HG02870 (cell line): ENCODE measurements around the gene OR51A7.
"Not testable (repeated sequence)": the region's sequence is repeated elsewhere in the genome, so short reads cannot be mapped to it uniquely, and the experiment has no call there.

Experiments
- ATAC-seq: cut with Tn5 transposase; IDR thresholded peaks from one replicate; pipeline ENCODE4 v1.9.1; 2021; ENCODE audit warnings: mild to moderate bottlenecking, moderate library complexity; ENCODE audit not compliant: unreplicated experiment

The OR51A7 gene, protein sequence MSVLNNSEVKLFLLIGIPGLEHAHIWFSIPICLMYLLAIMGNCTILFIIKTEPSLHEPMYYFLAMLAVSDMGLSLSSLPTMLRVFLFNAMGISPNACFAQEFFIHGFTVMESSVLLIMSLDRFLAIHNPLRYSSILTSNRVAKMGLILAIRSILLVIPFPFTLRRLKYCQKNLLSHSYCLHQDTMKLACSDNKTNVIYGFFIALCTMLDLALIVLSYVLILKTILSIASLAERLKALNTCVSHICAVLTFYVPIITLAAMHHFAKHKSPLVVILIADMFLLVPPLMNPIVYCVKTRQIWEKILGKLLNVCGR

DNA sequence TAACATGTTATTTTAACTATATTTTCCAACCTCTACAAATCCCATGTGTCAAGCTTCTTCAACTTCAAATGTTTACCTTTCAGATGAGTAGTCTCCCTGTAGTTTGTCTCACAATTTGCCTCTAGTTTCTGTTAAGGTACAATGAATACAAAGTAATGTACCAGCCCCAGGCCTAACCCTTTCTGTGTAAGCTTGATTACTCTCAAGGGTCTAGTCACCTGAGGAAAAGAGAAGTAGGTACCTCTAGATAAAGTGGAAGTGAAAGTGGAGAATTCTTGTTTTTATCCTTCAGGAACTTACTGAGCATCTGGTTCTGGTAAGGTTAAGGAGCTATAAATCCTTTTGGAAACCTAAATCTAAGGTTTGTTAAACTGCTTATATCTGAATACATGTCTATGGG, at the start of gene OR51A7:
OR51A7 (plus strand) TSS at position 300 of the 400 bp plus-strand sequence. CDS start 3,587 bp downstream, outside the sequence.
- ATAC-seq: no peak

DNA sequence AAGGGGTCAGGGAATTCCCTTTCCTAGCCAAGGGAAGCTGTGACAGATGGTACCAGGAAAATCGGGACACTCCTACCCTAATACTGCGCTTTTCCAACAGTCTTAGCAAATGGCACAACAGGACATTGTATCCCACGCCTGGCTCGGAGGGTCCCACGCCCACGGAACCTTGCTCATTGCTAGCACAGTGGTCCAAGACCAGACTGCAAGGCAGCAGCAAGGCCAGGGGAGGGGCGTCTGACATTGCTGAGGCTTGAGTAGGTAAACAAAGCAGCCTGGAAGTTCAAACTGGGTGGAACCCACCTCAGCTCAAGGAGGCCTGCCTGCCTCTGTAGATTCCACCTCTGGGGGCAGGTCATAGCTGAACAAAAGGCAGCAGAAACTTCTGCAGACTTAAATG, 49.3 kb upstream of the OR51A7 start:
- not testable (repeated sequence) for ATAC-seq

DNA sequence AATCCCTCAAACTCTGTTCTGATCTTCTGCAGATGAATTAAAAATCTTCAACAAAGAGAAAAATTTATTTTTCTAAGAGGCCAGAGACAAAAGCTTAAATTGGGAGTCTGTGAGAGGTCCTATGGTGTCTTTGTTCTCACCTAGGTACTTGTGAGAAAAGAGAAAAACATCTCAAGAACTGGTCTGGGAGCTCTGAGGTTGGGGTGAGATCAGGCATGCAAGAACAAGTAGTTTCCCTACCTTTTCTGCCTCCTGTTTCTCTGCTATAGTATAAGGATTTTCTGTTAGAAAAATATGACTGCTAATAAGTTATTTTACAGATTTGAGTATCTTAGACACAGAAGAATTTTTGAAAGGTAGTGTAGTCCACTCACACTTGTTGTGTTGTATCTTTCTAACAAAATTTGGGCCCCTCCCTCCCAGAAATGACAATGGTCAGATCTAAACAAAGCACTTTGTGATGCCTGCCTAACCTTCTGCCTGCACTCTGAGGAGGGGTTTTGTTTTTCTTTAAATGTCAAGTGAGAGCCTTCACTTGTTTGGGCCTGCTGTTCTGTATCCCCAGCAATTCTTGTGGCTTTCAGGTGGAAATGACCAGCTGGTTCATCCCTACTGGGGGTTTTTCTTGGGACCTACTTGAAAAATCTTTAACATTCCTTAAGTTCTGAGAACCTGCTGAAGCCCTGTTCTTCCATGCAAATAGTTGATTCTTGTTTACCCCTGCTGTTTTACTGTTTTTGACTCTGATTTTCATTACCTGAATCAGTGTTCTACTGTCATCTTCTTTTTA, 40.9 kb upstream of the OR51A7 start:
- no peak for ATAC-seq

DNA sequence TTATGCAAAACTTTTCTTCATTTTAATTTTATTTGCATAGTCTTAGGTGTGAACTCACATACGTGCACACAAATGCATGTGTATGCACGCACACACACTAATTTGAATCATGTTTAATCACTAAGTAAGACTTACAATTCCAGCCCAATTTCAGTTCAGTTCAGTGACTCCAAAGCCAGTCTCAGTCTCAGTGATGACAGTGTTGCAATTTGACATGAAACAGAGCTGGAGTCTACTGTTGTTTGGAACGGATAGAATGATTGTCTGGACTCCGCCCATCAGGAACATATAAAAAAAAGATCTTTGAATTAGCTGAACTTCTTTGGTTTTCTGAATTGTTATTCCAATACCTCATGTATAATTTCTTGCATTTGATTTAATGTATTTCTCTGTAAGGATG, 39.7 kb upstream of the OR51A7 start:
- ATAC-seq: no peak

DNA sequence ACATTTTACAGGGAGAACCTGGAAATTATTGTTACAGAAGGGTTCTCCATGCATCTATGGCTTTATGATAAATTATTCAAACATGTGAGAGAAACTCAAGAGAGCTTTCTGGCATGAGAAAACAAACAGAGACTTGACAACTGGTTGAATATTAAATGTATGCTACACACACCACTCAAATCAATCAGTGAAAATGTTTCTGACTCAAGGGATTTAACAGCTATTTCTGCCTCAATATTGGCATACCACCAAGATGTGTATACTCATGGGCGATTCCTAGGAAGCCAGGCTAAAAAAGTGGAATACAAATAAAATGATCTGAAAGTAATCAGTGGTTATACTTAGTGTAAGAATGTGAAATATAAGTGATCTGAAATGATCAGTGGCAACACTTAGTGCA, 37.7 kb upstream of the OR51A7 start:
- ATAC-seq: no peak

DNA sequence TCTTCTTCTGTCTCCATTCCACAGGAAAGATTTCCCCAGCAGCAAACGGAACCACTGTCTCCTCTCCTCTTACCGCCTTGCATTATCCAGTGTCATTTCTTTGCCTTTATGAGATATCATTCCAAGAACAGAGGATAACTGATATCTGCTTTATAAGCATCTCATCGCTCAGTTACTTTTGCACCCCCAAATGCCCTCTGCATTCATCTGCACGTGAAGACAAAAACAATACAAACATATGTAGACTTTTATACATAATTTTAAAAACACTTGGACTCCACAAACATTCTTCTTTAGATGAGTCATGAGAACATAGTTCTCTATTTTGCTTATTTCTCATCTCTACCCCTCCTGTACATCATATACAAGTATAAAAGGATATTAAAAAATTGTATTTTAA, 22.4 kb upstream of the OR51A7 start:
- no peak for ATAC-seq

DNA sequence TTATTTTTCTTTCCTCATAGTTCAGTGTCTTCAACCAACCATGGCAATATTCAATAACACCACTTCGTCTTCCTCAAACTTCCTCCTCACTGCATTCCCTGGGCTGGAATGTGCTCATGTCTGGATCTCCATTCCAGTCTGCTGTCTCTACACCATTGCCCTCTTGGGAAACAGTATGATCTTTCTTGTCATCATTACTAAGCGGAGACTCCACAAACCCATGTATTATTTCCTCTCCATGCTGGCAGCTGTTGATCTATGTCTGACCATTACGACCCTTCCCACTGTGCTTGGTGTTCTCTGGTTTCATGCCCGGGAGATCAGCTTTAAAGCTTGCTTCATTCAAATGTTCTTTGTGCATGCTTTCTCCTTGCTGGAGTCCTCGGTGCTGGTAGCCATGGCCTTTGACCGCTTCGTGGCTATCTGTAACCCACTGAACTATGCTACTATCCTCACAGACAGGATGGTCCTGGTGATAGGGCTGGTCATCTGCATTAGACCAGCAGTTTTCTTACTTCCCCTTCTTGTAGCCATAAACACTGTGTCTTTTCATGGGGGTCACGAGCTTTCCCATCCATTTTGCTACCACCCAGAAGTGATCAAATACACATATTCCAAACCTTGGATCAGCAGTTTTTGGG, 21.6 kb upstream of the OR51A7 start, which contains the start of gene OR51T1:
OR51T1 (plus strand) TSS at position 41 of the 641 bp plus-strand sequence; CDS start at position 41, 0 bp downstream.
- no peak for ATAC-seq

DNA sequence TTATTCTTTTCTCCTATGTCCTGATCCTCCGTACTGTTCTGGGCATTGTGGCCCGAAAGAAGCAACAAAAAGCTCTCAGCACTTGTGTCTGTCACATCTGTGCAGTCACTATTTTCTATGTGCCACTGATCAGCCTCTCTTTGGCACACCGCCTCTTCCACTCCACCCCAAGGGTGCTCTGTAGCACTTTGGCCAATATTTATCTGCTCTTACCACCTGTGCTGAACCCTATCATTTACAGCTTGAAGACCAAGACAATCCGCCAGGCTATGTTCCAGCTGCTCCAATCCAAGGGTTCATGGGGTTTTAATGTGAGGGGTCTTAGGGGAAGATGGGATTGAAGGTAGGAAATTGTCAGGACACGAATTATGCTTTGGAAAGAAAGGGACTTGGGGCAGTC, 21.0 kb upstream of the OR51A7 start:
- no peak for ATAC-seq

DNA sequence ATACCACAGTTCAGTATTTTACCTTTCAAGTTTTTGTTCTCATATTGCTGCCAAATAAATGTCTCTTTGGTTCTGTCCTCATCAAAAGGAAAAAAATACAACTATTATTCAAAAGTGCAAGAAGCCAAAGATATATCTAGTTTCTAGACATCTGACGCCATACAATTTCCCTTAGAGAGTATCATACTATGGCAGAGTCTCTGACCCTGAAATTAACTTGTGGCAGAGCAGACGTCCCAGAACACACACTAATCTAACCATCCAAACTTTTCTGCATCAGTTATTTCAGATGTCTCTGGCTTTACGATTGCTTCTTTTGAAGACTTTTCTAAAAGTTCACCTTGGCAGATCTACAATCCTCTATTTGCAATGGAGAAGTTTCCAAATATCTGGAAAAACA, 19.2 kb upstream of the OR51A7 start:
- no peak for ATAC-seq

DNA sequence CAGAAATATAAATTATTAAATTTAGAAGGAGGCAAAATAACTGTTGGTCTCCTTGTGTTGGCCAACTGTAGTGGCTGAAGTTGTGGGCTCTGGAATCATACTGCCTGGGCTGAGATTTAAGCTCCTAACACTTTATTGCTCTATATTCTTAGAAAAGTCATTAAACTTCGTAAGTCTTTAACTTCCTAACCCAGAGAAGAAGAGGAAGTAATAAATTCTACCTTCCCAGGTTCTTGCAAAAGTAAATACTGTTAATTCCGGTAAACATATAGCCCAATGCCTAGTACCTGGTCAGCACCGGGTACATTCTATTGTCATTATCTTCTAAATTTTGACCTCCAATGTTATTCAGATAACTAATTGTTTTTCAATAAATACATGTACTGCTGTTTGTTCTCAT, 17.4 kb upstream of the OR51A7 start:
- ATAC-seq: no peak

DNA sequence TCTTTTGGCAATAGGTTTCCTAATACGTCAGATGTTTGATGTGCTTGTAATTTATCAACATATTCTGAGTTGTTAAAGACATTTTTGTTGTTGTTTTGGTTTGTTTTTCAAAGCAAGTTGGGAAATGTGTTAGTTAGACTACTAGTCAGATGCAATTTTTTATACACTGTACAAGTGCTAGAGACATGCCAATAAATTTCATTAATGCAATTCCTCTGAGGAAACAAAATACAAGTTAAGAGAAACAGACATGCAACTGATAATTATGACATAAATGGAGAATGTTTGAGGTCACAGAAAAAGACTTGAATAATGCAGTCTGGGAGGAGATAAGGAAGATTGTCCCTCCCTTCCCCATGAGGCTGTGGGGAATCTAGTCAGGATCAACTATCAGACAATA, 16.0 kb upstream of the OR51A7 start:
- no peak for ATAC-seq

DNA sequence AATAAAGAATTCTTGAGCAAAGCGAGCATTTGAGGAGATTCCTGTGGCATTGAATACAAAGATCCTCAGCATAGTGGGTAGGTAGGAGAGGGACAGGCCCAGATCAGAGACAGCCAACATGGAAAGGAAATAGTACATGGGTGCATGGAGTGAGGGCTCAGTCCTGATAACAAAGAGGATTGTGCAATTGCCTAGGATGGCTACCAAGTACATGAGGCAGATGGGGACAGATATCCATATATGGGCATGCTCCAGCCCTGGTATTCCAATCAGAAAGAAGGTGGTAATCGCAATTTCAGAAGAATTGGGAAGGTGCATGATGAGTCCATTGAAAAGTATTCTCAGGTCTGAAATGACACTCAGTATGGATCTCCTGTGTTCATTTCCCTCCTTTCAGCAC, 13.3 kb upstream of the OR51A7 start:
- no peak for ATAC-seq

DNA sequence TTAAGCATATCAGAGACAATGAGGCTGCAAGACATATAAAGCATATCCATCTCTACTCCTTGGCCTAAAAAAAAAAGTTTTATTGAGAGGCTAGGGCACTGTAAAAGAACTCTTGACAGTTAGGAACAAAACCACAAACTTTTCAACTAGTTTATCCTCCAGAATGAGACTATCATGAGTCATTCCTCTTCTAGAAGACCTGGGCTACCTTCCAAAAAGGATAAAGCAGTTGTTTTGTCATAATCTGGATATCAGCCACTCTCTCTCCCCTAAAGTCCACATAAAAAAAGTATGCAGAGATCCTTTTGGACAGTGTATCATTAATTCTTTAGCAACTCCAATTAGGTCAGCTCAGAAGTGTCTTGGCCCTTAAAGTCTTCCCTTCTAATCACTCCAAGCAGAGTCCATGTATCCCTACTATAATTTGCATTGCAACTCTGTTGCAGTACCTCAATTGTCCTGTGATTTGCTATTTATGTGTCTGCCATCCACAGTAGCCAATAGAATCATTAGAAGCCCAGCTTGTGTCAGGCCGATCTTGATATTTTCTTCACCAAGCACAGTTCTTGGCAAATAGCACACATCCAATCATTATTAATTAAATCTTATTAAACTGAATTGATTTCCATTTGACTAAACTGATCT, 11.5 kb upstream of the OR51A7 start:
- no peak for ATAC-seq

DNA sequence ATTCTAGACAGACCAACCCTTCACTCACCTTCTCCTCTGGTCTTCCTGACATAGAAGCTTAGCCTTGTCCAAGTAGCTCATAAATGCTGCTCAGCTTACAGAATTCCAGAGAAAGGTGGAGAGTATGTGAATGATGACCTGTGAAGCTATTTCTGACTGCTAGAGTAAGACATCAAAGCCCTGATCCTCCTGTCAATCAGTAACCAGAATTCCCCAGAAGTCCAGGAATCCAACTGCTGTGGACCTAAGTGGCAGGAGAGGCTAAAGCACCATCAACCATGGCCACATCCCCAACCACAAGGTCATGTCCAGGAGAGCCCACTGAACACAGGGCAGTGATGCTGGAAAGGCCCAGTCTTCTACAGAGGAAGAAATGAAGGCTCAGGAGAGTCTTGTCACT, 13.0 kb downstream of the OR51A7 start:
- no peak for ATAC-seq

DNA sequence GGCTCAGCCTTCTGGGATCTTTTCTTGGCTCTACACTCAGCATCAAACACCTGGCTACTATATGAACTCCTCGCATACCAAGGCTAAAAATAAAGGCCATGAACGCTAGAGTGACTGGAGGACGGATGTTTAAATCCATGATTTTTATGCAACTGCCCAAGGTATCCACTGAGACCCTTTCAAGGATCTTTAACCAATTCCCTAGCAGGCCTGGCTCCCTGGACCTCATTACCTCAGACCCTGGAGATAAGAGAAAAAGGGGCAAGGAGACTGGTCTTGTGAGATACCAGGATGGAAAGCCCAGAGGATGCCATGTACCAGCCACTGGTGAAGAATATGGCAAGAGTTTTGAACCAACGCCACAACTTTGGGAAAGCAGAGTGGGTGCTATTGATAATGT, 15.7 kb downstream of the OR51A7 start, which contains the start of gene OR51G2:
OR51G2 (minus strand) TSS at position 101 of the 400 bp plus-strand sequence. CDS start 3,687 bp downstream, outside the sequence.
- ATAC-seq: no peak

DNA sequence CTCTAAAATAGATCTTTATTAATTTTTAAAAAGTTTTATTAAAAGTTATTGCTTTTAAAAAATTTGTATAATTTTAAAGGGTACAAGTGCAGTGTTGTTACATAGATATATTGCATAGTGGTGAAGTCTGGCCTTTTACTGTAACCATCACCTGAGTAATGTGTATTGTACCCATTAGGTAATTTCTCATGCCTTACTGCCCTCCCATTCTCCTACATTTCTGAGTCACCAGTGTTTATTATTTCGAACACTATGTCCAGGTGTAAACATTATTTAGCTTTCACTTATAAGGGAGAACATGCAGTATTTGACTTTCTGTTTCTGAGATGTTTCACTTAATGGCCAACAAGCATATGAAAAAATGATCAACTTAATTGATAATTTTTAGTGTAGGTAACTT, 18.2 kb downstream of the OR51A7 start:
- no peak for ATAC-seq

DNA sequence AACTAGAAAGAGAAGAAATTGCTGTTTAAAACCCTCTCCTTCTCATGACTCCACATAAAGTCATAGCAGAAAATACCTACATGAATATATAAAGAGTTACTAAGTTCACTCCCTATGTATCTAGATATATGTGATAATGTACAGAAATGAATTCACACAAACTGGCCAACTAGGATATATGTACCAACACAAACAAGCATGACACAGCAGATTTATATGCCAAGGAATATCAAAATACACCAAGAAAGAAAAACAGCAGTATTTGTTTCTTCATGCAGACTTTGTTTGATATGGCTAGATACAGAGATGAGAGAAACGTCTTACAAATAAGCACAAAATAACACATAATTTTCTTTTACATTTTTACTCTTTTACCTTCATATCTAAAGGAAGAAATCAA, 18.7 kb downstream of the OR51A7 start:
- no peak for ATAC-seq

DNA sequence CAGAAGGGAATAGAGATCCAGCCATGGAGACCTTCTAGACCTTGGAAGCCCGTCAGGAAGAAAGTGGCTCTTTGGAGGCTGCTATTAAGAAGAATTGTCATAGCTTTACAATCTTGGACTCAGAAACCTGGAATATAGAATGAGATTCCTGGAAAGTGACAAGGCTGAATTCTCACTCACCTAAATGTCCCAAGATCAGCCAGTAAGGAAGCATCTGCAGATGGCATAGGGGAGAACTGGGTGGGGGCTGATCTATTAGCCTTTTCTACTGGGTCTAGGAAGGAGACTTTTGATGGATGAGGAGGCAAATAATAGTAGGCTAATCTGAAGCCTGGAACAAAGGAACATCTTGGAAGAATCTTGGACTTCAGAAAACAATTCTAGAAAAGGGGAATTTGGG, 20.7 kb downstream of the OR51A7 start, which contains the start of gene OR51G1:
OR51G1 (minus strand) TSS at position 101 of the 400 bp plus-strand sequence; CDS start at position 101, 0 bp downstream.
- ATAC-seq: no peak

DNA sequence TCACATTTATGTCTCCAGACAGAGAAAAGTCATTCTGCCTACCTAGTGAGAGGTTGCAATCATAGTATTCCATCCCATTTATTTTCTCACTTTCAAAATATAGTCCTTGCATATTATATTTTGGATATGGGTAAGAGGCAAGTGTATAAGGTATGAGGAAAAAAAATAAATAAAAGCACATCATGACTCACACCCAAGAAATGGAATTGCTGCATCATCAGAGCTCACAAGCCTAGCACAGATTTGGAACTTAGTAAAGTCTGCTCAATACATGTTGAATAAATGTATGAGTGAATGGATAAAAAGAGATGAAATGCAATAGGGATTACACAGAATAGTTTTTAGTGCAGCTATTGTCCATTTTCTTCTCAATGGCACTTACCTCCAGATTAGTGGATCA, 23.0 kb downstream of the OR51A7 start:
- no peak for ATAC-seq

DNA sequence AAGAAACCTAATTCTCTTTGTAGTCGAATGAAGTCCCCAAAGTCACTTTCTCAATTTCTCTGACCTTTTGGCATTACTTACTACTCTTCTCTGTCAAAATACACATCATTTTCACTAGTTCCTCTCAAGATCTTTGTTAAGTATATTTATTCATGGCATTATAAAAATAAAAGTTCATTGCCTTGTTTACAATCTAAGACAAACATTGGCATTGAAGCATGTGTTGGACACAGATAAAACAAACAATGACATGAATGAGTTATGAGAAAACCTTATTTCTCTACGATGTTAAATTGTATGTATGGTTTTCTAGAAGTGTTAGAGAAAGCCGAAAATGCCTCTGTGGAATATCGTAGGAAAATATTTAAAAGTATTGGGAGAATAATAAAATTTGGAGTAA, 29.2 kb downstream of the OR51A7 start:
- ATAC-seq: no peak

DNA sequence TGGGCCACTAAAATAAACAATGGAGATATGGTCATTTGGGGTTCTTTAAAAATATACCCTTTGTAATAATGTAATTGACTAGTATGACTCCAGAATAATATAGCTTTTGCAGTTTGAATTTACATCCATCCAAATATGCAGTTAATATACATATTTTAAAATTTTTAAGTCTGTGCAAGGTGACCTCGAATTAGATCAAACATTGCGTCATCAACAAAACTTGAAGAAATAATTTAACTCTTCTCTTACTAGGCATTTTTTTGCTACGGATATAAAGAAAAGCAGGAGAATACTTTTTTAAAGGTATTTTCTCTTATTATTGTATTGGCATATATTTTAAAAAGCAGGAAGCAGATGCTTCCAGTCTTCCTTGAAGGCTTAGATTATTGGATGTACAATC, 33.2 kb downstream of the OR51A7 start:
- ATAC-seq: no peak
